ENCODE data around the gene DIS3L2. TPM values are rescaled to one million over a fixed set of nuclear protein-coding genes. Genes with fewer than 3 reads are reported as not detected.
A peak's percentile ranks its signal among the peaks of the same experiment; 100 is the strongest.
"Not testable (repeated sequence)": the region's sequence is repeated elsewhere in the genome, so short reads cannot be mapped to it uniquely, and the experiment has no call there.

The DIS3L2 gene
- polyA plus RNA-seq, 3 donors from 2014 or later = 7.6 to 22.5 (median 8.1) TPM

- H3K27me3 Mint-ChIP-seq (ENCODE audit: low read depth in 3 of 3); DNase-seq; H3K27ac Mint-ChIP-seq; H3K4me1 Mint-ChIP-seq; H3K36me3 Mint-ChIP-seq; H3K4me3 Mint-ChIP-seq; H3K9me3 Mint-ChIP-seq: not testable (repeated sequence)
Observed at GRCh38 chr2:232332244-232332939, 370.9 kb downstream of the DIS3L2 start.

- no peak overlapping the region for H3K27ac Mint-ChIP-seq
- no peaks in the 10 kb centered on the region for H3K36me3 Mint-ChIP-seq
- no peak for DNase-seq
- no peaks in the 10 kb centered on the region for H3K4me1 Mint-ChIP-seq
- peaks cover 0 to 2% (median 1%) of the 10 kb centered on the region in 3 donors for H3K27me3 Mint-ChIP-seq (ENCODE audit: low read depth in 3 of 3)
- no peak overlapping the region for H3K4me3 Mint-ChIP-seq
- no peaks in the 10 kb centered on the region for H3K9me3 Mint-ChIP-seq
Observed at GRCh38 chr2:232332940-232333259, 371.4 kb downstream of the DIS3L2 start.

- no peak overlapping the region for H3K4me3 Mint-ChIP-seq
- H3K27ac Mint-ChIP-seq = no peak overlapping the region
- H3K4me1 Mint-ChIP-seq = no peaks in the 10 kb centered on the region
- no peaks in the 10 kb centered on the region for H3K9me3 Mint-ChIP-seq
- H3K36me3 Mint-ChIP-seq = no peaks in the 10 kb centered on the region
- peaks cover 0 to 2% (median 1%) of the 10 kb centered on the region in 3 donors for H3K27me3 Mint-ChIP-seq (ENCODE audit: low read depth in 3 of 3)
- DNase-seq = no peak
Observed at GRCh38 chr2:232333361-232334135, 372.0 kb downstream of the DIS3L2 start.

- not testable (repeated sequence) for H3K9me3 Mint-ChIP-seq; DNase-seq; H3K4me3 Mint-ChIP-seq; H3K27me3 Mint-ChIP-seq (ENCODE audit: low read depth in 3 of 3); H3K27ac Mint-ChIP-seq; H3K4me1 Mint-ChIP-seq; H3K36me3 Mint-ChIP-seq
Observed at GRCh38 chr2:232334136-232334884, 372.8 kb downstream of the DIS3L2 start.

- not testable (repeated sequence) for H3K36me3 Mint-ChIP-seq; H3K27ac Mint-ChIP-seq; H3K4me3 Mint-ChIP-seq; DNase-seq; H3K27me3 Mint-ChIP-seq (ENCODE audit: low read depth in 3 of 3); H3K4me1 Mint-ChIP-seq; H3K9me3 Mint-ChIP-seq
Observed at GRCh38 chr2:232334885-232335205, 373.3 kb downstream of the DIS3L2 start.

GRCh38 chr2:232335206-232335858, 373.8 kb downstream of the DIS3L2 start:
- not testable (repeated sequence) for H3K9me3 Mint-ChIP-seq; H3K27ac Mint-ChIP-seq; H3K36me3 Mint-ChIP-seq; H3K4me1 Mint-ChIP-seq; H3K4me3 Mint-ChIP-seq; DNase-seq; H3K27me3 Mint-ChIP-seq (ENCODE audit: low read depth in 3 of 3)

- Mint-ChIP-seq H3K9me3 (no peaks in the 10 kb centered on the region), H3K36me3 (no peaks in the 10 kb centered on the region), H3K4me3 (no peak overlapping the region), H3K27me3 (ENCODE audit: low read depth in 3 of 3) (peaks cover 0 to 3% (median 1%) of the 10 kb centered on the region in 3 donors), H3K27ac (no peak overlapping the region), H3K4me1 (no peaks in the 10 kb centered on the region)
- DNase-seq = no peak
Observed at GRCh38 chr2:232335859-232336215, 374.3 kb downstream of the DIS3L2 start.

GRCh38 chr2:232336241-232336736, 374.8 kb downstream of the DIS3L2 start:
- no peaks in the 10 kb centered on the region for H3K36me3 Mint-ChIP-seq
- no peaks in the 10 kb centered on the region for H3K9me3 Mint-ChIP-seq
- DNase-seq = no peak
- H3K4me3 Mint-ChIP-seq = no peak overlapping the region
- peaks cover 0 to 3% (median 1%) of the 10 kb centered on the region in 3 donors for H3K27me3 Mint-ChIP-seq (ENCODE audit: low read depth in 3 of 3)
- H3K4me1 Mint-ChIP-seq = no peaks in the 10 kb centered on the region
- H3K27ac Mint-ChIP-seq = no peak overlapping the region

GRCh38 chr2:232336981-232337720, 375.6 kb downstream of the DIS3L2 start:
- no peaks in the 10 kb centered on the region for H3K4me1 Mint-ChIP-seq
- no peak overlapping the region for H3K27ac Mint-ChIP-seq
- DNase-seq = no peak

GRCh38 chr2:232338094-232338758, 376.7 kb downstream of the DIS3L2 start:
- not testable (repeated sequence) for H3K27me3 Mint-ChIP-seq (ENCODE audit: low read depth in 3 of 3); H3K27ac Mint-ChIP-seq; DNase-seq; H3K4me3 Mint-ChIP-seq; H3K4me1 Mint-ChIP-seq; H3K9me3 Mint-ChIP-seq; H3K36me3 Mint-ChIP-seq

More at GRCh38 chr2:232336981-232337720, 375.6 kb downstream of the DIS3L2 start:
- peaks cover 0 to 3% (median 1%) of the 10 kb centered on the region in 3 donors for H3K27me3 Mint-ChIP-seq (ENCODE audit: low read depth in 3 of 3)
- H3K36me3 Mint-ChIP-seq = no peaks in the 10 kb centered on the region
- no peak overlapping the region for H3K4me3 Mint-ChIP-seq
- H3K9me3 Mint-ChIP-seq = no peaks in the 10 kb centered on the region

GRCh38 chr2:232338759-232339106, 377.2 kb downstream of the DIS3L2 start:
- no peak for DNase-seq
- H3K4me1 Mint-ChIP-seq = no peaks in the 10 kb centered on the region
- H3K36me3 Mint-ChIP-seq = no peaks in the 10 kb centered on the region
- no peak overlapping the region for H3K27ac Mint-ChIP-seq
- H3K27me3 Mint-ChIP-seq (ENCODE audit: low read depth in 3 of 3) = peaks cover 0 to 3% (median 2%) of the 10 kb centered on the region in 3 donors
- no peaks in the 10 kb centered on the region for H3K9me3 Mint-ChIP-seq
- no peak overlapping the region for H3K4me3 Mint-ChIP-seq

- H3K36me3 Mint-ChIP-seq = no peaks in the 10 kb centered on the region
- no peaks in the 10 kb centered on the region for H3K4me1 Mint-ChIP-seq
- H3K27me3 Mint-ChIP-seq (ENCODE audit: low read depth in 3 of 3) = peaks cover 0 to 4% (median 2%) of the 10 kb centered on the region in 3 donors
- H3K4me3 Mint-ChIP-seq = no peak overlapping the region
- peak overlapping the region in 3 of 6 donors; percentile 31 to 65 (median 40) for H3K27ac Mint-ChIP-seq
- H3K9me3 Mint-ChIP-seq = no peaks in the 10 kb centered on the region
- DNase-seq = no peak
Observed at GRCh38 chr2:232339121-232340081, 377.9 kb downstream of the DIS3L2 start.
